ENCODE results near the gene RNF149. TPM values are rescaled to one million over a fixed set of nuclear protein-coding genes. Genes with fewer than 3 reads are reported as not detected.
"Not testable (repeated sequence)": the region's sequence is repeated elsewhere in the genome, so short reads cannot be mapped to it uniquely, and the experiment has no call there.

RNF149 gene
- polyA plus RNA-seq, 1 experiment, result 18.8 TPM

DNA sequence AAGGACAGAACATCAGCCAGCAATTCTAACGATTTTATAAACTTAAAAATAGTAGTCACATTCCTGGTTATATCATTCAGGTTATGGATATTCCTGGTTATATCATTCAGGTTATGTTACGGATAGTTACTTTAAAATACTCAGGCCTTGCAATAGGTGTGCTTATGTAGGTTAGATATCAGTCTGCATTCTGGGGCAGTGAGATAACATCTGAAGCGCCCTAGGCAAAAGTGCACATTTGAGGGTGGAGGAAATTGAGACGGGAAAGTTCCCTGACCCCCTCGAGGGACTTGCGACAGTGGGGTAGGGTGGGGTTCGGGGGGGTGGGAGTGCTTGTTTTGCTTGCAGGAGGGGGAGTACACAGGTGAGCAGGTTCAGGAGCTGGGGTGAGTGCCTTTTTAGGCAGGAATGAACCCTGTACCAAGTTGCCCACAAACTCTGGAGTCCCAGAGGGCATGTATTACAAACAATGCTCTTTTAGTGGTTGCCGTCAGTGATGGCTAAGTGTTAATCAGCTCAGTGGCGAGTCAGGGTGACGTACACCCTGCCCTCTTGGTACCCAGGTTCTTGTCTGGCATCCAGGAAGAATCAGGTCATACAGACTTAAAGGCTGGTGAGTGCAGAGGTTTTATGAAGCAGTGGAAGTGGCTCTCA is 47.0 kb upstream of the RNF149 start:
- DNase-seq (ENCODE audit: low read depth, low spot score), result no peak
- ChIA-PET POLR2A (no interaction called here), CTCF (no interaction called here)
- H3K27ac ChIP-seq (ENCODE audit: low read depth, low read length), result no peak overlapping the region
- TF ChIP-seq, protein P1, sequence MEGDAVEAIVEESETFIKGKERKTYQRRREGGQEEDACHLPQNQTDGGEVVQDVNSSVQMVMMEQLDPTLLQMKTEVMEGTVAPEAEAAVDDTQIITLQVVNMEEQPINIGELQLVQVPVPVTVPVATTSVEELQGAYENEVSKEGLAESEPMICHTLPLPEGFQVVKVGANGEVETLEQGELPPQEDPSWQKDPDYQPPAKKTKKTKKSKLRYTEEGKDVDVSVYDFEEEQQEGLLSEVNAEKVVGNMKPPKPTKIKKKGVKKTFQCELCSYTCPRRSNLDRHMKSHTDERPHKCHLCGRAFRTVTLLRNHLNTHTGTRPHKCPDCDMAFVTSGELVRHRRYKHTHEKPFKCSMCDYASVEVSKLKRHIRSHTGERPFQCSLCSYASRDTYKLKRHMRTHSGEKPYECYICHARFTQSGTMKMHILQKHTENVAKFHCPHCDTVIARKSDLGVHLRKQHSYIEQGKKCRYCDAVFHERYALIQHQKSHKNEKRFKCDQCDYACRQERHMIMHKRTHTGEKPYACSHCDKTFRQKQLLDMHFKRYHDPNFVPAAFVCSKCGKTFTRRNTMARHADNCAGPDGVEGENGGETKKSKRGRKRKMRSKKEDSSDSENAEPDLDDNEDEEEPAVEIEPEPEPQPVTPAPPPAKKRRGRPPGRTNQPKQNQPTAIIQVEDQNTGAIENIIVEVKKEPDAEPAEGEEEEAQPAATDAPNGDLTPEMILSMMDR (IDR thresholded peaks at IDR 0.05; ENCODE audit: low read depth, low read length), result no peak
- H3K27me3 ChIP-seq (ENCODE audit: control insufficient read depth, insufficient read depth, low read length), result no peaks in the 10 kb centered on the region
- no peak overlapping the region for H3K4me3 ChIP-seq (ENCODE audit: low read depth, low read length)
- no peaks in the 10 kb centered on the region for H3K9me3 ChIP-seq (ENCODE audit: control insufficient read depth, insufficient read depth, low read length)

DNA sequence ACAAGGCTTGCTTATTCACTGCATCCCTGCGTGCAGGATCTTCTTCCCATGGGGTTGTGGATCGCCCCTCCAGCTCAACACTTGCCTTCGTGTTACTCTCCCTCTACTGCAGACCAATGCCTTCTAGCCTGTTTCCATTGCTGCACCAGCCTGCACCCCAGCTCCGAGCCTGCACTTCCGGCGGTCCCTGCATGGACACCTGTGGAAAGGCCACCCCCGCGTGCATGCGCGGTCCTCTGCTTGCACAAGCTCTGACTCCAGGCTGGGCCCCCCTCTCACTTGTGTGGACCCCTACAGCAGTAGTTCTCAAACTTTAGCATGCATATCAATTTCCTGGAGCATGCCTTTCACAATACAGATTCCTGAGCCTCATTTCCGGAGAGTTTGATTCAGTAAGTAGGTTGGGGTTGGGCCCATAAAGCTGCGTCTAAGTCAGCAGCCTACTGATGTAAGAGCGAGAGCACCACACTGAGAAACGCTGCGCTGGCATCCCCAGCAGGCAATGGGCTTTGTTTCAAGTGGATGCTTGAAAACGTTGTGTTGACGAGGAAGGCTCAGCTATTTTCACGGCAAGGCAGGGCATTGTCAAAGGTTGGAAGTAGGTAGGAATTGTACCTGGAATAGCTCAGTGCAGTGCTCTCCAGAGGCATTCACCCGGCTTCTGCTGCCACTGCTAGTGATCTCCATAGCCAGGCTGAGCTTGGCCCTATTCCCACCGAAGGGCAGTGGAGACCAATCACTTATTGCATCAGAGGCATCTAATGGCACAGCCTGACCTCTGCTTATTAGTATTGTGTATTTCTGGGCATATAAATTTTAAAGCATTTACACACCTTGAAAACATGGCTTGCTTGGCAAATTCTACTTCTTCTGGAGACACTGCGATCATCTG is 46.2 kb upstream of the RNF149 start:
- H3K27ac ChIP-seq (ENCODE audit: low read depth, low read length), result no peak overlapping the region
- H3K27me3 ChIP-seq (ENCODE audit: control insufficient read depth, insufficient read depth, low read length), result no peaks in the 10 kb centered on the region
- ChIA-PET POLR2A (no interaction called here), CTCF (interaction anchor here (1.1 kb wide), 1 partner anchor 12 kb away, joined by 4 read pairs; no protein-coding TSS in a partner anchor)
- no peak overlapping the region for H3K4me3 ChIP-seq (ENCODE audit: low read depth, low read length)
- TF ChIP-seq, protein P1 (IDR thresholded peaks at IDR 0.05; ENCODE audit: low read depth, low read length), result no peak
- no peak for DNase-seq (ENCODE audit: low read depth, low spot score)
- no peaks in the 10 kb centered on the region for H3K9me3 ChIP-seq (ENCODE audit: control insufficient read depth, insufficient read depth, low read length)

DNA sequence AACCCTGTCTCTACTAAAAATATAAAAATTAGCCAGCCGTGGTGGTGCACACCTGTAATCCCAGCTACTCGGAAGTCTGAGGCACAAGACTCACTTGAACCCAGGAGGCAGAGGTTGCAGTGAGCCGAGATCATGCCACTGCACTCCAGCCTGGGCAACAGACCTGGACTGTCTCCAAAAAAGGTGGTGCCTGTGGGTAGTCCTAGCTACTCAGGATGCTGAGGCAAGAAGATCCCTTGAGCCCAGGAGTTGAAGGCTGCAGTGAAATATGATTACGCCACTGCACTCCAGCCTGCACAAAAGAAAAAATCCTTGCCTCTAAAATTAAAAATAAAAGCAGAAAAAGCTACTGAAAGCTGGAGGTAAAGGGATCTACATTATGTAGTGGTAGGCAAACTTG is 44.1 kb upstream of the RNF149 start:
- H3K27me3 ChIP-seq (ENCODE audit: control insufficient read depth, insufficient read depth, low read length); H3K4me3 ChIP-seq (ENCODE audit: low read depth, low read length); DNase-seq (ENCODE audit: low read depth, low spot score); H3K27ac ChIP-seq (ENCODE audit: low read depth, low read length); POLR2A ChIA-PET; H3K9me3 ChIP-seq (ENCODE audit: control insufficient read depth, insufficient read depth, low read length): not testable (repeated sequence)
- CTCF ChIA-PET, result interaction anchor here (0.9 kb wide), 1 partner anchor 10 kb away, joined by 3 read pairs; no protein-coding TSS in a partner anchor

DNA sequence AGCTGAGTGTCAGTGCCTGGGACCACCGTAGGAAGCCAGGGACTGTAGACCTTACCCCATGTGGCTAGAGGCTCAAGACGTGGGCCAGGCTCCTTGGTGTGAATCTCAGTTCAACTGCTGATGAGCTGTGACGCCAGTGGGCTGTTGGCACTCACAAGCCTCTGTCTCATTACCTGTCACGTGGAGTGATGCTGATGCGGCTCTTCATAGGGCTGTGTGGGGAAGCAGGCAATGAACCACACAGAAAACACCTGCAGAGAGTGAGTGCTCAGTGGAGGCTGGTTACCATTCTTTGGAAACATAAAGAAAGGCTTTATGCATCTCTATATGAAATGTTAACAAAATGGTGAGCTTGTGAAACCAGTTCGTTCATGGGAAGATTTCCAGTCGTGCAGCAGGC is 42.7 kb upstream of the RNF149 start:
- no peak for DNase-seq (ENCODE audit: low read depth, low spot score)
- TF ChIP-seq, protein P1 (IDR thresholded peaks at IDR 0.05; ENCODE audit: low read depth, low read length), result no peak
- POLR2A ChIA-PET, result no interaction called here
- Histone ChIP-seq H3K27me3 (ENCODE audit: control insufficient read depth, insufficient read depth, low read length) (no peaks in the 10 kb centered on the region), H3K27ac (ENCODE audit: low read depth, low read length) (no peak overlapping the region), H3K4me3 (ENCODE audit: low read depth, low read length) (no peak overlapping the region), H3K9me3 (ENCODE audit: control insufficient read depth, insufficient read depth, low read length) (no peaks in the 10 kb centered on the region)
- CTCF ChIA-PET, result interaction anchor here (0.6 to 4.2 kb wide), 6 partner anchors 10 to 890 kb away, joined by 3 to 34 read pairs (median 8); partner anchors contain the start of gene CREG2

DNA sequence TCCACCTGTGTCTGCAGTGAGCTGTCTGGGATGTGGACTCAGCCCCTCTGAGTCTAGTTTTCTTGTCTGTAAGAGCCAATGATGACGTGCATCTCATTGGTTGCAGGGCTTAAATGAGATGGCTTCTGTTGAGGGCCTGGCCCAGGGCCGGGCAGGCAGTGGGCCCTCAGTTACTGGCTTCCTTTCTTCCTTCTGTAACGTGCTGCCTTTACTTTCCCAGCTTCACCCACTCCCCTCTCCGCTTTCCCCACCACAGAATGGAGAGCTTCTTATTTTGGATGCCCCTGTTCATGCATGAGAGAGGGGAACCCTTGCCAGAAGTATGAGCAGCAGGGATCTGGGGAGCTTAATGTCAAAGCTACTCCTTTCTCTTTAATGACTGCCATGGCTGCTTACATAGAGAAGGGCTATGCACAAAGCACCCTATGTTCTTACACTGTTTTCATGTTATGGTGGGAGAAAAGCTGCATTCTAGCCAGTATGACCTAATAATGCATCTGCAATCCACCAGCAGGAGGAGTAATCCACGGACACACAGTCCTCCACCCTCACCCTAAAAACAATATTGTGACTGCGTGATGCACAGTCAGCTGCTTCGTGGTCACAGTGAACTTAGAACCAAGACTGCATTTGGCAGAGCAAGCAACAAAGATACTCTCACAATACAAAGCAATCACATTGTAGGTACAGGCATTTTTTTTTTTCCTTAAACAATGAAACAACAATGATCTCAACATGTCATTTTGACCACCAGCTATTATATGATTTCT is 41.6 kb upstream of the RNF149 start:
- H3K27ac ChIP-seq (ENCODE audit: low read depth, low read length), result no peak overlapping the region
- ChIA-PET CTCF (interaction anchor here (0.6 to 4.2 kb wide), 15 partner anchors 9 to 1102 kb away, joined by 3 to 34 read pairs (median 3); partner anchors contain the start of gene CREG2), POLR2A (no interaction called here)
- H3K4me3 ChIP-seq (ENCODE audit: low read depth, low read length), result no peak overlapping the region
- no peaks in the 10 kb centered on the region for H3K9me3 ChIP-seq (ENCODE audit: control insufficient read depth, insufficient read depth, low read length)
- no peaks in the 10 kb centered on the region for H3K27me3 ChIP-seq (ENCODE audit: control insufficient read depth, insufficient read depth, low read length)
- DNase-seq (ENCODE audit: low read depth, low spot score), result peak; percentile 11
- TF ChIP-seq, protein P1 (IDR thresholded peaks at IDR 0.05; ENCODE audit: low read depth, low read length), result peak; percentile 66
